ENCODE results near the gene SMURF2.

GRCh38 chr17:64603987-64604386, 58.1 kb downstream of the SMURF2 start:
- TF ChIP-seq POLR2A (IDR thresholded peaks at IDR 0.05), result no peak
- TF ChIP-seq, protein P1, sequence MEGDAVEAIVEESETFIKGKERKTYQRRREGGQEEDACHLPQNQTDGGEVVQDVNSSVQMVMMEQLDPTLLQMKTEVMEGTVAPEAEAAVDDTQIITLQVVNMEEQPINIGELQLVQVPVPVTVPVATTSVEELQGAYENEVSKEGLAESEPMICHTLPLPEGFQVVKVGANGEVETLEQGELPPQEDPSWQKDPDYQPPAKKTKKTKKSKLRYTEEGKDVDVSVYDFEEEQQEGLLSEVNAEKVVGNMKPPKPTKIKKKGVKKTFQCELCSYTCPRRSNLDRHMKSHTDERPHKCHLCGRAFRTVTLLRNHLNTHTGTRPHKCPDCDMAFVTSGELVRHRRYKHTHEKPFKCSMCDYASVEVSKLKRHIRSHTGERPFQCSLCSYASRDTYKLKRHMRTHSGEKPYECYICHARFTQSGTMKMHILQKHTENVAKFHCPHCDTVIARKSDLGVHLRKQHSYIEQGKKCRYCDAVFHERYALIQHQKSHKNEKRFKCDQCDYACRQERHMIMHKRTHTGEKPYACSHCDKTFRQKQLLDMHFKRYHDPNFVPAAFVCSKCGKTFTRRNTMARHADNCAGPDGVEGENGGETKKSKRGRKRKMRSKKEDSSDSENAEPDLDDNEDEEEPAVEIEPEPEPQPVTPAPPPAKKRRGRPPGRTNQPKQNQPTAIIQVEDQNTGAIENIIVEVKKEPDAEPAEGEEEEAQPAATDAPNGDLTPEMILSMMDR (IDR thresholded peaks at IDR 0.05), result no peak
